Heart right ventricle (tissue), 16 donors: ENCODE data around the gene DDIT4. TPM values are rescaled to one million over a fixed set of nuclear protein-coding genes. Genes with fewer than 3 reads are reported as not detected.
"Not testable (repeated sequence)": the region's sequence is repeated elsewhere in the genome, so short reads cannot be mapped to it uniquely, and the experiment has no call there.

Experiments used
- ATAC-seq, 8 donors: fragments of 200-7000 bp; cut with Tn5 transposase; one replicate each; pipeline ENCODE4 v1.9.1; 2020; ENCODE audit warnings: mild to moderate bottlenecking in 8 of 8, moderate library complexity in 8 of 8, moderate number of reproducible peaks in 1 of 8
- DNase-seq, 2 donors: peaks; one replicate each; pipeline ENCODE4 v3.0.0-alpha.2; 2020
- H3K27ac ChIP-seq, 10 donors: fragments of 200-600 bp; sonication (generic) in 2 of 10; one replicate each; pipeline versions ENCODE4 v1.5.0 to v1.8.0; 2020 to 2022; ENCODE audit warnings: mild to moderate bottlenecking in 3 of 10
- H3K27me3 ChIP-seq, 7 donors: fragments of 200-600 bp; one replicate each; pipeline ENCODE4 v1.8.0; 2021 to 2022; ENCODE audit warnings: mild to moderate bottlenecking in 2 of 7
- H3K36me3 ChIP-seq, 9 donors: fragments of 200-600 bp; sonication (generic) in 1 of 9; one replicate each; pipeline versions ENCODE4 v1.5.0 to v1.8.0; 2020 to 2022; ENCODE audit warnings: mild to moderate bottlenecking in 2 of 9
- H3K4me1 ChIP-seq, 9 donors: fragments of 200-600 bp; sonication (generic) in 1 of 9; one replicate each; pipeline versions ENCODE4 v1.5.0 to v1.8.0; 2020 to 2022; ENCODE audit warnings: mild to moderate bottlenecking in 4 of 9
- H3K4me3 ChIP-seq, 10 donors: fragments of 200-600 bp; sonication (generic) in 2 of 10; one replicate each; pipeline versions ENCODE4 v1.5.0 to v1.8.0; 2020 to 2022; ENCODE audit warnings: mild to moderate bottlenecking in 7 of 10, moderate library complexity in 2 of 10
- H3K9me3 ChIP-seq, 11 donors: fragments of 200-600 bp in 10 of 11; sonication (generic) in 2 of 11; one replicate each; pipeline versions ENCODE4 v1.5.0 to v1.8.0; 2013 to 2022; ENCODE audit warnings: mild to moderate bottlenecking in 2 of 11, control low read depth in 1 of 11, moderate library complexity in 1 of 11
- CTCF ChIP-seq, 9 donors: fragments of 200-600 bp; sonication (generic) in 2 of 9; IDR thresholded peaks; one replicate each; pipeline versions ENCODE4 v1.5.0 to v1.8.0; 2021 to 2022; ENCODE audit warnings: antibody characterized with exemption in 9 of 9, mild to moderate bottlenecking in 5 of 9, moderate library complexity in 1 of 9
- whole genome bisulfite sequencing, 2 donors: extraction: QIAGEN DNeasy Blood & Tissue Kit; methylation state at CpG; one replicate each; pipeline ENCODE4 v1.1.7; 2013; ENCODE audit warnings: inconsistent platforms in 1 of 2; 5-methylcytosine and 5-hydroxymethylcytosine counted together
- intact Hi-C, 10 donors: fragments of 100-400 bp; cut with DNase I; formaldehyde crosslinking; loops; one replicate each; pipeline versions ENCODE4 v1.11.1 to v1.14.2; 2022
- long read RNA-seq, 3 donors: library from polyadenylated mRNA; unstranded; transcript quantifications; one replicate each; pipeline ENCODE4 v2.0.0, GENCODE V29; 2020 to 2021
- polyA plus RNA-seq, 2 donors: library from polyadenylated mRNA; stranded (reverse); fragments of 200-250 nt; gene quantifications; one replicate each; pipeline ENCODE4 v1.2.3, GENCODE V29; 2013
- total RNA-seq, 10 donors: library from RNA; stranded (reverse); fragmentation: NEBNext Ultra II Directional in 3 of 10; extraction: Animal tissue kit (Norgen Biotek cat#: 25700) in 3 of 10; gene quantifications; one replicate each; pipeline versions ENCODE4 v1.2.1 to v1.2.4, GENCODE V29; 2021 to 2023
- donor health status: Arrhythmogenic right ventricular cardiomyopathy.
- donor health status: ischemic (EF 13 %, LVEDD 7.1; RV severe dilation, severe dysfunction).
- donor health status: healthy with polysubstance abuse.
- donor health status: DM: no; HTN: yes; CAD: no.
- donor health status: DM: no; HTN: no; CAD: no.
- donor health status: ischemic (EF 25% LVEDD 6.9; RV normal size, moderate dysfunction).
- donor health status: ischemic (EF 25% LVEDD 5.7; RV mildly dilated, moderate dysfunction).
- donor health status: healthy.
- donor health status: DM: yes; HTN: yes; CAD: no.
- donor health status: Ischemic cardiomyopathy.
- donor health status: ischemic (EF 35%, LVEDD 5.7; RV mildly dilated, moderate dysfunction).
- donor health status: nonischemic (EF 11% LVEDD 7.7; RV severe dilation, severe dysfunction).
- donor health status: DM: yes; HTN: yes; CAD: no.
- donor health status: PGD.
- donor health status: ischemic (EF 29% LVEDD 5.4; RV normal size, mild dysfunction).
- donor health status: nonischemic (EF 23%, LVEDD 6.1; RV moderate dilation, normal function).

Gene DDIT4
- 100 to 1,000 TPM in 1 of 10 donors, 10 to 100 TPM in 9; 13.6 to 102 (median 30.2) TPM for total RNA-seq
- 100 to 1,000 TPM in 1 of 2 donors, 10 to 100 TPM in 1; 64.7 to 135 TPM for polyA plus RNA-seq
- long read RNA-seq, donor 1, transcript DDIT4-201 (3 exons, 1,748 nt): major isoform, 140 of 164 reads
- long read RNA-seq, donor 1, transcript DDIT4-203 (2 exons, 753 nt): minor isoform, 8 of 164 reads
- long read RNA-seq, donor 1, partial matches to known transcripts: 0 of 164 reads
- long read RNA-seq, donor 1, other reads (novel, unspliced or antisense): 15 of 164 reads
- long read RNA-seq, donor 2, transcript DDIT4-201 (3 exons, 1,748 nt): major isoform, 69 of 83 reads
- long read RNA-seq, donor 2, partial matches to known transcripts: 0 of 83 reads
- long read RNA-seq, donor 2, other reads (novel, unspliced or antisense): 10 of 83 reads
- long read RNA-seq, donor 3, transcript DDIT4-201 (3 exons, 1,748 nt): major isoform, 199 of 212 reads
- long read RNA-seq, donor 3, partial matches to known transcripts: 0 of 212 reads
- long read RNA-seq, donor 3, other reads (novel, unspliced or antisense): 8 of 212 reads

- peak; percentile 99 to 100 for DNase-seq
- peak within 1 kb of the TSS; percentile 55 to 96 (median 82) for H3K4me3 ChIP-seq
- no peaks in the 10 kb centered on the region for H3K9me3 ChIP-seq
- peaks cover 0 to 24% (median 11%) of the 10 kb centered on the region in 9 donors for H3K36me3 ChIP-seq
- WGBS, 2 donors: 0 to 1% methylated on average over 64 to 67 of the region's 67 CpGs
- no peak for TF ChIP-seq CTCF (IDR thresholded peaks at IDR 0.05)
- peaks cover 0 to 52% (median 45%) of the 10 kb centered on the region in 9 donors for H3K4me1 ChIP-seq
- H3K27ac ChIP-seq: peak within 1 kb of the TSS; percentile 93 to 100 (median 98)
- intact Hi-C loops: loop anchor here in 8 of 10 donors (1.0 to 5.0 kb wide), 14 partner anchors 13 to 64 kb away; partner anchors contain the start of genes ANAPC16 (in 4 of the 8) and ASCC1 (in 4 of the 8)
- ATAC-seq: peak; percentile 90 to 95 (median 94)
- H3K27me3 ChIP-seq: no peaks in the 10 kb centered on the region
Observed at GRCh38 chr10:72273410-72274212, at the start of gene DDIT4. Gene DDIT4, plus strand, starts transcription at chr10:72273924. Its CDS starts 293 bp downstream, at chr10:72274217.

- WGBS, 2 donors: 90 to 93% methylated on average over 6 of the region's 6 CpGs
- not testable (repeated sequence) for ATAC-seq, H3K4me3 ChIP-seq, H3K9me3 ChIP-seq, H3K27me3 ChIP-seq, DNase-seq
- H3K4me1 ChIP-seq: peaks cover 0 to 51% (median 32%) of the 10 kb centered on the region in 9 donors
- peak overlapping the region in 6 of 10 donors; percentile 9 to 86 (median 61) for H3K27ac ChIP-seq
- intact Hi-C loops: loop anchor here in 9 of 10 donors (5.0 to 10.0 kb wide), 13 partner anchors 89 to 269 kb away; partner anchors contain the start of gene CHST3 (in 2 of the 9)
- H3K36me3 ChIP-seq: peaks cover 0 to 76% (median 3%) of the 10 kb centered on the region in 9 donors
Observed at GRCh38 chr10:72224191-72224590, 49.5 kb upstream of the DDIT4 start.

GRCh38 chr10:72226418-72227027 is 47.2 kb upstream of the DDIT4 start:
- peaks cover 0 to 82% (median 7%) of the 10 kb centered on the region in 9 donors for H3K36me3 ChIP-seq
- H3K4me1 ChIP-seq: peaks cover 0 to 63% (median 40%) of the 10 kb centered on the region in 9 donors

More at GRCh38 chr10:72226418-72227027, 47.2 kb upstream of the DDIT4 start:
- WGBS, 2 donors: 86 to 91% methylated on average over 6 of the region's 6 CpGs
- no peak for DNase-seq
- H3K9me3 ChIP-seq: no peaks in the 10 kb centered on the region
- H3K4me3 ChIP-seq: no peak overlapping the region
- TF ChIP-seq CTCF (IDR thresholded peaks at IDR 0.05): no peak
- no peaks in the 10 kb centered on the region for H3K27me3 ChIP-seq
- no peak overlapping the region for H3K27ac ChIP-seq
- no peak for ATAC-seq
- intact Hi-C loops: loop anchor here in 7 of 10 donors (5.0 to 10.0 kb wide), 9 partner anchors 92 to 272 kb away; partner anchors contain the start of gene CHST3 (in 1 of the 7)
